ENCODE data around the gene IFITM1.
"Not testable (repeated sequence)": the region's sequence is repeated elsewhere in the genome, so short reads cannot be mapped to it uniquely, and the experiment has no call there.

Gene IFITM1

DNA sequence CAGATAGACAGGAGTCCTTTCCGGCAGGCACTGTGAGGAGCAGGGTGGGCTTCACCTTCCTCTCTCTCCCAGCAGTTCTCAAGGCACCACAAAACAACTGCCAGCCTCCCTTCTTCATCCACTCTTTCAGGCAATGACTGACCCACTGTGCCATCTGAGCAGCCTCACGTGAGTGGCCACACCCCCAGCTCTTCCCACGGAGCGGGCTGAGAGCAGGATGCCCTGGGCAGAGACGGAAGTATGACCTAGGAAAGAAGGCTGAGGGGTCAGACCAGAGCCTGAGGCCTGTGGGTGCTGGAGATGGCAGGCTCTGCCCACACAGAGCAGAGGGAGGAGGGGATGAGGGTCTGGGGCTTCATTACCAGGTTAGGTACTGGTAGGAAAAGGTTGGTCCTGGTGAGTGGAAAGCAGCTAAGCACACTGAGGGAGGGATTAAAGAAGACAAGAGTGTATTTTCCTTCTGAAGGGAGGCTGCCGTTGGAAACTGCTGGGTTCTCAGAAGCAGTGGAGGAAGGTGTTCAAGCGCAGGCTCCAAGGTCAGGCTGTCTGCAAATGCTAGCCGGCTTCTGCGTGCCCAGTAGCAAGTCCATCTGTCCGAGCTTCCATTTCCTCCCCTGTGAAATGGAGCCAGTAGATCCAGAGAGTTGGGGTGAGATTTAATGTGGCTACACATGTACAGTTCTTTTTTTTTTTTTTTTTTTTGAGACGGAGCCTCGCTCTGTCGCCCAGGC lies 31.0 kb upstream of the IFITM1 start:
- DNase-seq (ENCODE audit: low read depth in 1 of 2, low spot score in 1 of 2): no peak

DNA sequence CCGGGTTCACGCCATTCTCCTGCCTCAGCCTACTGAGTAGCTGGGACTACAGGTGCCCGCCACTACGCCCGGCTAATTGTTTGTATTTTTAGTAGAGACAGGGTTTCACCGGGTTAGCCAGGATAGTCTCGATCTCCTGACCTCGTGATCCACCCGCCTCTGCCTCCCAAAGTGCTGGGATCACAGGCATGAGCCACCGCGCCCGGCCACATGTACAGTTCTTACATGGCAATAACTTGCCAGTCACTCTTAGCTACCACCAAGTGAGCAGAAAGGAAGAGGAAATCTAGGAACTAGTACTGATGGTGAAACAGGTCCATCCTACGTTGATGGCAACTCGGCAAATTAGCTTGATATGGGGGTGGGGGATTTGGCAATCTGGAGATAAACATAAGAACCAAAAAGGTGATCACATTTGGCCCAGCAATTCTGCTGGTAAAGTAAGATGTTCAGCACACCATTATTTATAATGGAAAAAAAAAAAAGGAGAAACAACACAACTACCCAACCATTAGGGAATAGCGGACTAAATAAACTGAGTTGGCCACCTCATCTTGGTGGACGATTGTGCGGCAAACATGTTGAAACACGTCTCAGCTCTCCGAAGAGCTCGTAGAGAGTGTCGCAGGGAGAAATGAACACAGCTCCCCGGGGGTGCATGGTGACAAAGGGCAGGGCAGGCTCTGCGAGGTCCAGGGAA lies 30.3 kb upstream of the IFITM1 start:
- DNase-seq (ENCODE audit: low read depth in 1 of 2, low spot score in 1 of 2): no peak

GRCh38 chr11:284105-285020 lies 29.5 kb upstream of the IFITM1 start:
- DNase-seq (ENCODE audit: low read depth in 1 of 2, low spot score in 1 of 2): no peak

DNA sequence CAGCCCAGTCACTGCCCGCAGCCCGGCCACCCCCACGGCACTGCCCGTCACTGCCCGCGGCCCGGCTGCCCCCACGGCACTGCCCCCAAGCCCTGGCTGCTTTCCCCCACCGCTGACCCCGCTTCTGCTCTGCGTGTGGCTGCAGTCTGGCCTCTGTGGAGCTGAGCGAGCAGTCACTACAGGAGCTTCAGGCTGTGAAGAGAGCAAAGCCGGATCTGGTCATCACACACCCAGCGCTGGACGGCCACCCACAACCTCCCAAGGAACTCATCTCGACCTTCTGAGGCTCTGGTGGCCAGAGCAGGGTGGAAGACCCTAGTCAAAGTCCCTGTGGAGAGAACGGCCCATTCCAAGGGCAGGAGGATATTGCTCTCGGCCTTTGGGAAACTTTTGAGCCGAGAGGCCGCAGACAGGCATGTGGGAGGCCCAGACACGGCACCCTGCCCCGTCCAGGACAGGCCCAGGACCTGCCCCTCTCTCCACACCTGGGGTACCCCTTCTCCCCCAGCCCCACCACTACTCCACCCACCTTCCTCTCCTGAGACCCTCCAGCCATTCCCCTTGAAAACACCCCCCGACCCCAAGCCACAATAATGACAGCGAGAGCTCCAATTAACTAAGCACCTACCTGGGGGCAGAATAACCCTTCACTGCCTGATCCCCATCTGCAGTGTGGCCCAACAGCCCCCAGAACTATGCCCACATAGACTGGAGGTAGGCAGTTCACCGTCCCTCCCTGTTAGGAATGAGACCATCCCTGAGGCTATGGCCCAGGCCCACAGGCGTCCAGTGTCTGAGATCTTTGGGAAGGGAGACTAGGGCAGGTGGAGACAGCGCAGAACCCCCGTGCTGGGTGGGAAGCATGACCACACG lies 28.6 kb upstream of the IFITM1 start:
- DNase-seq (ENCODE audit: low read depth in 1 of 2, low spot score in 1 of 2): no peak

DNA sequence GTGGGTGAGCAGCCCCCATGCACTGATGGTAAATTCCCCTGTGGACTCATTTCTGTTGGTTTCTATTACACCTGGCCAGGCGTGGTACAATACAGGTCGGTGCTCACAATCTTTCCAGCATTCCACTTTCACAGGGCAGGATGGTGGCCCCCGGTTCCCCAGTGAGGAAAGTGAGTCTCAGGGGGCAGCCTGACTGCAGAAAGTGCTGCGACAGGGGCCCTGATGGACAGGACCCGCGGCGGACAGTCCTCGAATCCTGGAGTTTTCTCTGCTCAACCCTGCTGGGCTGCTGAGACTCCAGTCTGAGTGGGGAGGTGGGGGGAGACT lies 28.0 kb upstream of the IFITM1 start:
- no peak for DNase-seq (ENCODE audit: low read depth in 1 of 2, low spot score in 1 of 2)

DNA sequence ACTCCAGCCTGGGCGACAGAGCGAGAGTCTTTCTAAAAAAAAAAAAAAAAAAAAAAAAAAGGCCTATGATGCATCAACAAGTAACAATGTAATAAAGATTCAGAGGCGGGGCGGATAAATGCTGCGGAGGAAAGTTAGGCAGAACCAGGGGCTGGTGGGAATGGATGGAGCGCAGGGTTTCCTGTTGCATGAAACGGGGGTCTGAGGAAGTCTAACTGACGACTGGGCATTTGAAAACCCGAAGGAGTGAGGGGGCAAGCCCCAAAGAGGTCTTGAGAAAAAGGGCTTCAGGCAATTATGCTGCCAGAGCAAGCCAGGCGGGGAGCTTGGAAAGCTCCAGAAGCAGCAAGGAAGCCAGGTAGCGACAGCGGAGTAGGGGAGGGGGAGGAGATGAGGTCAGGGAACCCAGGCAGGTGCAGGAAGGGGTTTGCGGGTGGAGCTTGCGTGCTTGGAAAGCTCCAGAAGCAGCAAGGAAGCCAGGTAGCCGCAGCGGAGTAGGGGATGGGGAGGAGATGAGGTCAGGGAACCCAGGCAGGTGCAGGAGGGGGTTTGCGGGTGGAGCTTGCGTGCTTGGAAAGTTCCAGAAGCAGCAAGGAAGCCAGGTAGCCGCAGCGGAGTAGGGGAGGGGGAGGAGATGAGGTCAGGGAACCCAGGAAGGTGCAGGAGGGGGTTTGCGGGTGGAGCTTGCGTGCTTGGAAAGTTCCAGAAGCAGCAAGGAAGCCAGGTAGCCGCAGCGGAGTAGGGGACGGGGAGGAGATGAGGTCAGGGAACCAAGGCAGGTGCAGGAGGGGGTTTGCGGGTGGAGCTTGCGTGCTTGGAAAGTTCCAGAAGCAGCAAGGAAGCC lies 26.6 kb upstream of the IFITM1 start:
- DNase-seq (ENCODE audit: low read depth in 1 of 2, low spot score in 1 of 2): not testable (repeated sequence)

GRCh38 chr11:287821-288477 lies 25.9 kb upstream of the IFITM1 start:
- no peak for DNase-seq (ENCODE audit: low read depth in 1 of 2, low spot score in 1 of 2)

DNA sequence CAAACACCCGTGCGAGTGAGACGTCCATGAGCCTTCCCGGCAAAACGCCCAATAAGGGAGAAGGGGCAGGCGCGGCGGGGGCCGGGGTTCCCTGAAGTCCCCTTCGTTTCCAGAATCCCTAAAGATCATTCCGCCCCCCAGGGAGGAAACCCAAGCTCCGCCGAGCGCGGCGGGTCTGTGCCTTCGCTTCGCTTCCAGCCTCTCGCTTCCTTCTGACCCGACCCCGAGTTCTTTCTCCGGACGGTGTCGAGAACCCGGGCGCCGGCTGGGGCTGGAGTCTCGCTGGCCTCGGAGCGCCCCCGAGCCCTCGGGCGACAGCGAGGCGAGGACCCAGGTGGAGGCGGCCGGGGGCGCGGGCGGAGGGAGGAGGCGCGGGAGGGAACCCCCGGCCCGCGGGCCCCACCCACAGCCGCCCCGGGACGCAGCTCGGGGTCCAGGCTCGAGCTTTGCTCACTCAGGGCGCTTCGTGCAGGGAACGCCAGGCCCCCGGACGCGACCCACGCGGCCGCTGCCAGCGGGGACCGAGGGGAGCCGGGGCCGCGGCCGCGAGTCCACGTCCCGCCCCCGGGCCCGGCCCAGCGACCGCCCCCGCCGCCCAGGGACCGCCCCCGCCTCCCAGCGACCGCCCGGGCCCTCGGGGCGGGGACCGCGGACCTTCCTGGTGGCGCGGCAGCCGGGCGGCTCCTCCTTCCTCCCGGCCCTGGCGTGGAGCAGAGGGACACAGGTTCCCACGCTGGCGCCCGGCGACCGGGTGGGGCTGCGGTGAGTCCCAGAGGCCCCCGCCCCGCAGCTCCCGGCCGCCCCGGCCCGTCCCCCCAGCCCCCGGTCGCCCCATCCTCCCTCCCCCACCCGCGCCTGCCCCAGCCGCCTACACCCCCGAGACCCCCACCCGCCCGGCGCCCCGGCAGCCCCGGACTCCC lies 25.1 kb upstream of the IFITM1 start, which contains the start of gene PGGHG:
Gene PGGHG, plus strand, starts transcription at position 649 of the 920 bp plus-strand sequence. CDS start 691 bp downstream, outside the sequence.
- DNase-seq (ENCODE audit: low read depth in 1 of 2, low spot score in 1 of 2): no peak

GRCh38 chr11:289398-289711 lies 24.5 kb upstream of the IFITM1 start:
- DNase-seq (ENCODE audit: low read depth in 1 of 2, low spot score in 1 of 2): no peak

DNA sequence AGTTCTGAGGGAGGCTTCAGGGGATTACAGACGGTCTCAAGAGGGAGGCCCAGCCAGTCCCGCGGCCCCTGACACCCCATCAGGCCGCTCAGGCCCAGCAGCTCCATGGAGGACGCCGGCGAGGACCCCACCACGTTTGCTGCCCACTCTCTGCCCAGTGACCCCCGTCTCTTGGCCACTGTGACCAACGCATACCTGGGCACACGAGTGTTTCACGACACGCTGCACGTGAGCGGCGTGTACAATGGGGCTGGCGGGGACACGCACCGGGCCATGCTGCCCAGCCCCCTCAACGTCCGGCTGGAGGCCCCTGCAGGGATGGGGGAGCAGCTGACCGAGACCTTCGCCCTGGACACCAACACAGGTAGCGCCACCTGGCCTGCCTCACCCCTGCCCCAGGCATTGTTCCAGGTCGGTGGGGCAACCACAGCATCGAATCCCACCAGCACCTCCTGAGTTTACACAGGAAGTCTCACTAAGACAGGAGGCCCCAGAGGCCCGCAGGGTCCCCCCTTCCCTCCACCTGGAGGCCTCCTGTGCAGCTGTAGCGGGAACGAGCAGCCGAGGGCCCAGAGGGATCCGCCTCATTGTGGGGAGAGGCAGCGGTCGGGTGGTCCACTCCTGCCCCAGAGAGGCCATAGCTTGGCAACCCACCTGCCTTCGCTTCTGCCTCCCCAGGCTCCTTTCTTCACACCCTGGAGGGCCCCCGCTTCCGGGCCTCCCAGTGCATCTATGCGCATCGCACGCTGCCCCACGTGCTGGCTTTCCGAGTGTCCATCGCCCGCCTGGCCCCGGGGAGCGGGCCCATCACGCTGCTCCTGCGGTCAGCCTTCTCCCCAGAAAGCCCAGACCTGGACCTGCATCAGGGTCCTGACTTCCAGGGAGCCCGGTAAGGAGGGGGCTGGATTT lies 23.9 kb upstream of the IFITM1 start:
- no peak for DNase-seq (ENCODE audit: low read depth in 1 of 2, low spot score in 1 of 2)

DNA sequence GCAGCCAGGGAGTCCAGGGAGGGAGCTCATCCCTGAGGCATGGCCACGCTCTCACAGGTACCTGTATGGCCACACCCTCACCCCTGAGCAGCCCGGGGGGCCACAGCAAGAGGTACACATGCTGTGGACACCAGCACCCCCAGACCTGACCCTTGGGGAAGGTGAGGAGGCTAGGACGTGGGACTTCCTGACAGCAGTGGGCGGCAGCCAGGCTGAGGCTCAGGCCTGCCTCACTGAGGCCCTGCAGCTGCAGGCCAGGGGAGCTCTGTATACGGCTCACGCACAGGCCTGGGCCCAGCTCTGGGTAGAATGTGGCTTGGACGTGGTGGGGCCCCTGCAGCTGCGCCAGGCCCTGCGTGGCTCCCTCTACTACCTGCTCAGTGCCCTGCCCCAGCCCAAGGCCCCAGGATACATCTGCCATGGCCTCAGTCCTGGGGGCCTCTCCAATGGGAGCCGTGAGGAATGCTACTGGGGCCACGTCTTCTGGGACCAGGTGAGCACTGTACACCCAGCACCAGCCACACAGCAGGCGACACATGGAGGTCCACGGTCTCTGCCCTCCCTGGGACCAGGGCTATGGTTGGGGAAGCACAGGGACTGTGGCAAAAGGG lies 23.1 kb upstream of the IFITM1 start:
- no peak for DNase-seq (ENCODE audit: low read depth in 1 of 2, low spot score in 1 of 2)

GRCh38 chr11:291281-292210 lies 22.3 kb upstream of the IFITM1 start:
- no peak for DNase-seq (ENCODE audit: low read depth in 1 of 2, low spot score in 1 of 2)

DNA sequence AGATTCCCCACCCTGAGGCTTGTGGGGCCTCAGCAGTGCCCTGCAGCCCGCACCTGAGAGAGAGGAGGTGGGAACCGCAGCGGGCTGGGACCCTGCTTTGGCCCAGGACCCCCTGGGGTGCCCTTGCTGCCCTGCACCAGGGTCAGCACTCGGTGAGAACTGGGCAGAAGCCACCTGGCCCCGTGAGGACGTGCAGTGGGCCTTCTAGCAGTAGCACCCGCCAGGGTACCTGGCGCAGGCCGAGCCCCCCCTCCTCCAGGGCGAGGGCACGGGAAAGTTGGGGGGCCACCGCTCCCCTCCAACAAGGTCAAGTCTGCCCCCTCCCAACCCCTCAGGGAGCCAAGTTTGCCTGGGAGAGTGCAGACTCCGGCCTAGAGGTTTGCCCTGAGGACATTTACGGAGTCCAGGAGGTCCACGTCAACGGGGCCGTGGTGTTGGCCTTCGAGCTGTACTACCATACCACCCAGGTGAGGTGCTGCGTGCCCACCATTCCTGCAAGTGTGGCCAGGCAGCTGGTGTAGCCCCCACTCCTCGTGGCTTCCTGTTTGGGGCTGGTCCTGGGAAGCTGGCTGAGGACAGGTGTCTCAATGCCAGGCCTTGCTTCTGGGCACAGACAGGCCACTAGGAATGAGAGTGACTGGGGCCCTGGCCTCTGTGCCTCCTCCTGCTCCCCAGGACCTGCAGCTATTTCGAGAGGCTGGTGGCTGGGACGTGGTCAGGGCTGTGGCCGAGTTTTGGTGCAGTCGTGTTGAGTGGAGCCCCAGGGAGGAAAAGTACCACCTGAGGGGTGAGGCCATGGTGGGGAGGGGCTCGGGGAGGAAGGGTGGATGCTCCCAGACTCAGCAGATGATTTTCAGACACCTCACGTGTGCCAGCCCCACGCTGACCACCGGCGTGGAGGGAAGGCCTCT lies 21.4 kb upstream of the IFITM1 start:
- no peak for DNase-seq (ENCODE audit: low read depth in 1 of 2, low spot score in 1 of 2)

- DNase-seq (ENCODE audit: low read depth in 1 of 2, low spot score in 1 of 2): no peak
These were observed 20.5 kb upstream of the IFITM1 start for GRCh38 chr11:293271-293851.

Measured in stimulated activated CD4-positive, alpha-beta T cell treated with anti-CD3 and anti-CD28 coated beads, Interleukin-15, amount 100 ng/mL, for 1 hour (primary cell).